T-helper 2 cell treated with Interferon-gamma antibody and Interleukin-4, amounts not matched to agents 5 μg/mL and 100 μg/mL, for 36 hours (primary cell): Measurements from ENCODE around the gene TNRC6B.
A peak's percentile ranks its signal among the peaks of the same experiment; 100 is the strongest.
"Not testable (repeated sequence)": the region's sequence is repeated elsewhere in the genome, so short reads cannot be mapped to it uniquely, and the experiment has no call there.

Experiments
- DNase-seq: peaks from one replicate; pipeline ENCODE4 v3.0.0; 2021; ENCODE audit warnings: low spot score
- H3K27ac Mint-ChIP-seq: one replicate; pipeline ENCODE4 v1.8.0; 2021; ENCODE audit warnings: mild to moderate bottlenecking, mixed read lengths
- H3K27me3 Mint-ChIP-seq: one replicate; pipeline ENCODE4 v1.8.0; 2021; ENCODE audit warnings: low read depth, mixed read lengths
- H3K36me3 Mint-ChIP-seq: one replicate; pipeline ENCODE4 v1.8.0; 2021; ENCODE audit warnings: low read depth, mixed read lengths
- H3K4me1 Mint-ChIP-seq: one replicate; pipeline ENCODE4 v1.8.0; 2021; ENCODE audit warnings: low read depth, mixed read lengths
- H3K4me3 Mint-ChIP-seq: one replicate; pipeline ENCODE4 v1.8.0; 2022; ENCODE audit warnings: mild to moderate bottlenecking, moderate library complexity, mixed read lengths
- H3K9me3 Mint-ChIP-seq: one replicate; pipeline ENCODE4 v1.8.0; 2021; ENCODE audit warnings: mixed read lengths

TNRC6B gene, protein sequence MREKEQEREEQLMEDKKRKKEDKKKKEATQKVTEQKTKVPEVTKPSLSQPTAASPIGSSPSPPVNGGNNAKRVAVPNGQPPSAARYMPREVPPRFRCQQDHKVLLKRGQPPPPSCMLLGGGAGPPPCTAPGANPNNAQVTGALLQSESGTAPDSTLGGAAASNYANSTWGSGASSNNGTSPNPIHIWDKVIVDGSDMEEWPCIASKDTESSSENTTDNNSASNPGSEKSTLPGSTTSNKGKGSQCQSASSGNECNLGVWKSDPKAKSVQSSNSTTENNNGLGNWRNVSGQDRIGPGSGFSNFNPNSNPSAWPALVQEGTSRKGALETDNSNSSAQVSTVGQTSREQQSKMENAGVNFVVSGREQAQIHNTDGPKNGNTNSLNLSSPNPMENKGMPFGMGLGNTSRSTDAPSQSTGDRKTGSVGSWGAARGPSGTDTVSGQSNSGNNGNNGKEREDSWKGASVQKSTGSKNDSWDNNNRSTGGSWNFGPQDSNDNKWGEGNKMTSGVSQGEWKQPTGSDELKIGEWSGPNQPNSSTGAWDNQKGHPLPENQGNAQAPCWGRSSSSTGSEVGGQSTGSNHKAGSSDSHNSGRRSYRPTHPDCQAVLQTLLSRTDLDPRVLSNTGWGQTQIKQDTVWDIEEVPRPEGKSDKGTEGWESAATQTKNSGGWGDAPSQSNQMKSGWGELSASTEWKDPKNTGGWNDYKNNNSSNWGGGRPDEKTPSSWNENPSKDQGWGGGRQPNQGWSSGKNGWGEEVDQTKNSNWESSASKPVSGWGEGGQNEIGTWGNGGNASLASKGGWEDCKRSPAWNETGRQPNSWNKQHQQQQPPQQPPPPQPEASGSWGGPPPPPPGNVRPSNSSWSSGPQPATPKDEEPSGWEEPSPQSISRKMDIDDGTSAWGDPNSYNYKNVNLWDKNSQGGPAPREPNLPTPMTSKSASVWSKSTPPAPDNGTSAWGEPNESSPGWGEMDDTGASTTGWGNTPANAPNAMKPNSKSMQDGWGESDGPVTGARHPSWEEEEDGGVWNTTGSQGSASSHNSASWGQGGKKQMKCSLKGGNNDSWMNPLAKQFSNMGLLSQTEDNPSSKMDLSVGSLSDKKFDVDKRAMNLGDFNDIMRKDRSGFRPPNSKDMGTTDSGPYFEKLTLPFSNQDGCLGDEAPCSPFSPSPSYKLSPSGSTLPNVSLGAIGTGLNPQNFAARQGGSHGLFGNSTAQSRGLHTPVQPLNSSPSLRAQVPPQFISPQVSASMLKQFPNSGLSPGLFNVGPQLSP (N-terminal part only)

GRCh38 chr22:40177738-40178416 is at the start of gene TNRC6B:
Gene TNRC6B, plus strand, starts transcription at chr22:40177925. Its CDS starts 211 bp downstream, at chr22:40178136.
- Mint-ChIP-seq H3K4me1 (peaks cover 47% of the 10 kb centered on the region), H3K9me3 (no peaks in the 10 kb centered on the region), H3K27ac (peak within 1 kb of the TSS; percentile 96), H3K36me3 (peaks cover 8% of the 10 kb centered on the region), H3K4me3 (peak within 1 kb of the TSS; percentile 92), H3K27me3 (no peaks in the 10 kb centered on the region)
- peak; percentile 85 for DNase-seq

- H3K36me3 Mint-ChIP-seq = peaks cover 27% of the 10 kb centered on the region
- peak; percentile 25 for DNase-seq
- peaks cover 35% of the 10 kb centered on the region for H3K4me1 Mint-ChIP-seq
- H3K9me3 Mint-ChIP-seq = peaks cover 4% of the 10 kb centered on the region
- peak overlapping the region; percentile 71 for H3K4me3 Mint-ChIP-seq
- H3K27ac Mint-ChIP-seq = peak overlapping the region; percentile 84
- no peaks in the 10 kb centered on the region for H3K27me3 Mint-ChIP-seq
These were observed 48.7 kb upstream of the TNRC6B start for GRCh38 chr22:40128989-40129388.

DNA sequence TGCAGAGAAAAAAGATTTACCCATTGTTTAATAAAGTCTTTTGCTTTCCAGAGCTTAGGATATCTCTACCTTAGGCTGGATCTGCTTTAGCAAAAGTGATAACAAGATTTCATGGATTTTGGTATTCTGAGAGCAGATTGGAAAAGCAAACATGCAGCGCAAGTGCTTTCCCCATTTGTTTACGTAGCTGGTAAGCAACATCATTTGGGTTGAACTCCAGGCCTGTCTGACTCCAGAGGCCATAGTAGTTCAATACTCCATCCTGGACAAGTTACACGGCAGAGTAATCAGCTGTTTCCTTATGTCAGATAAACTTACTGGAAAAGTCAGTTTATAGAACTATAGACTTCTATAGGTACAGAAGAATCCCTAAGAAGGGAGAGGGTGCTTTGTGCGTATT is 40.6 kb upstream of the TNRC6B start:
- no peaks in the 10 kb centered on the region for H3K27me3 Mint-ChIP-seq
- H3K9me3 Mint-ChIP-seq = no peaks in the 10 kb centered on the region
- H3K36me3 Mint-ChIP-seq = peaks cover 26% of the 10 kb centered on the region
- no peak overlapping the region for H3K27ac Mint-ChIP-seq
- no peak overlapping the region for H3K4me3 Mint-ChIP-seq
- H3K4me1 Mint-ChIP-seq = peaks cover 9% of the 10 kb centered on the region
- DNase-seq = no peak

- DNase-seq = no peak
- H3K27me3 Mint-ChIP-seq = no peaks in the 10 kb centered on the region
- peaks cover 2% of the 10 kb centered on the region for H3K4me1 Mint-ChIP-seq
- H3K27ac Mint-ChIP-seq = no peak overlapping the region
- H3K4me3 Mint-ChIP-seq = no peak overlapping the region
- peaks cover 26% of the 10 kb centered on the region for H3K36me3 Mint-ChIP-seq
- no peaks in the 10 kb centered on the region for H3K9me3 Mint-ChIP-seq
These were observed 38.9 kb upstream of the TNRC6B start for GRCh38 chr22:40138866-40139265.

DNA sequence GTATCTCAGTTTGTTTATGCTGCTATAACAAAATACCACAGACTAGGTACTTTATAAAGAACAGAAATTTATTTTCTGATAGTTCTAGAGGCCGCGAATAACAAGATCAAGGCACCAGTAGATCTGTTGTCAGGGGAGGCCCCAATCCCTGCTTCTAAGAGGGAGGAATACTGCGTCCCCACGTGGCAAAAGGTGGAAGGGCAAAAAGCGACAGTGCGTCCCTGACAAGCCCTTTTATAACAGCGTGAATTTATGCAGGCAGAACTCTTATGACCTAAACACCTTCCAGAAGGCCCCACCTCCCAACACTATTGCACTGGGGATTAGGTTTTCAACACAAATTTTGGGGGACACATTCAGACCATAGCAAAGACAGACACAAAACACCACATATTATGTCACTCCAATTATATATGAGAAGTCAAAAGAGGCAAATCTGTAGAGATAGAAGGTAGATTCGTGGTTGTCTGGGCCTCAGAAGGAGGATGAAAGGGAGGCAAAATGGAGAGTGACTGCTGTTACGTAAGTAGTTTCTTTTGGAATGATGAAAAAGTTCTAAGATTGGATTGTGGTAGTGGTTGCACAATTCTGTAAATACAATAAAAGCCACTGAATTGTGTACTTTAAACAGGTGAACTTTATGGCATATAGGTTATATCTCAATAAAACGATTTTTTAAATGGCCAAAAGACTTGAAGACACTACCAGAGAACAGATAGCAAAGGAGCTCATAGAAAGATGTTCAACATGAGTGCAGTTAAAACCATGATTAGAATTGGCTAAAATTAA is 30.1 kb upstream of the TNRC6B start:
- H3K27me3 Mint-ChIP-seq = no peaks in the 10 kb centered on the region

GRCh38 chr22:40153192-40153591 is 24.5 kb upstream of the TNRC6B start:
- H3K9me3 Mint-ChIP-seq = no peaks in the 10 kb centered on the region
- no peak for DNase-seq
- H3K4me3 Mint-ChIP-seq = no peak overlapping the region
- no peaks in the 10 kb centered on the region for H3K27me3 Mint-ChIP-seq
- peak overlapping the region; percentile 23 for H3K27ac Mint-ChIP-seq
- peaks cover 4% of the 10 kb centered on the region for H3K36me3 Mint-ChIP-seq
- peaks cover 6% of the 10 kb centered on the region for H3K4me1 Mint-ChIP-seq

More for the DNA sequence above, 30.1 kb upstream of the TNRC6B start:
- no peaks in the 10 kb centered on the region for H3K9me3 Mint-ChIP-seq
- H3K4me3 Mint-ChIP-seq = no peak overlapping the region
- H3K36me3 Mint-ChIP-seq = peaks cover 7% of the 10 kb centered on the region
- H3K4me1 Mint-ChIP-seq = peaks cover 2% of the 10 kb centered on the region
- DNase-seq = no peak
- H3K27ac Mint-ChIP-seq = no peak overlapping the region

DNA sequence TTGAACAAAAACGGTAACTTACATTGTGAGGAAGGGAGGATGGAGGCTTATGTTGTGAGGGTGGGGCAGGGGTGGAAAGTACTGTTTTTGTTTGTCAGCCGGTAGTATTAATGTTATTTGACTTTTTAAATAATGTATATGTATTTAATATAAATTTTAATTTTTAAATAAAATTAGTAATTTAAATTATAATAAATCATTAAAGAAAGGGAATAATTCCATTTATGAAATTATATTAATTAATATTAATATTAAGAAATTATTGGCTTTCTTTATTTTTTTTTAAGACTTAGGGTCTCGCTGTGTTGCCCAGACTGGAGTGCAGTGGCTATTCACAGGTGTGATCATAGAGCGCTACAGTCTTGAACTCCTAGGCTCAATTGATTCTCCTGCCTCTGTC is 24.0 kb upstream of the TNRC6B start:
- Mint-ChIP-seq H3K4me1 (peaks cover 6% of the 10 kb centered on the region), H3K4me3 (no peak overlapping the region), H3K27me3 (no peaks in the 10 kb centered on the region), H3K36me3 (peaks cover 4% of the 10 kb centered on the region), H3K9me3 (no peaks in the 10 kb centered on the region), H3K27ac (no peak overlapping the region)
- DNase-seq = no peak

DNA sequence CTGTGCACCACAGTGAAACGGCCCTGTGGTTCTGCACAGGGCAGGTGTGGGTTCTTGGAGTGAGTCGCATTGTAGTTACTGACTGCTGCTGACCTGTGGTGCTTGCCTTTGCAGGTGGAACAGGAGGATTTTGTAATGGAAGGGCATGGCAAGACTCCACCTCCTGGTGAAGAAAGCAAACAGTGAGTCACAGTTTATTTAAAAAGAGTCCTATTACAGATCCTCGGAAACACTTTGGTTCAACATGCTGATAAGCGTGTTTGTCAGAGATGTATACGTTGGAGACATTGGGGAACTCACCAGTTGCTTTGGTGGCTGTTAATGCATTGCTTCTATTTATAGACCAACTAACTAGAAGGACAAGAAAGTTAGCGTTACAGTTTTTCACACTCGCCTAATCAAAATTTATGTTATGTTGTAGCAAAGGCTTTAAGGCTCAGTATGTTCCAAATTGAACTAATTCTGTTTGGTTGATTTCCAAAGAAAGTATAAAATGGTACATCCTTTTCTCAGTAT is 21.7 kb upstream of the TNRC6B start:
- Mint-ChIP-seq H3K27me3 (no peaks in the 10 kb centered on the region), H3K9me3 (no peaks in the 10 kb centered on the region), H3K4me3 (no peak overlapping the region), H3K36me3 (peaks cover 10% of the 10 kb centered on the region), H3K4me1 (peaks cover 6% of the 10 kb centered on the region), H3K27ac (no peak overlapping the region)
- no peak for DNase-seq

GRCh38 chr22:40156682-40157081 is 21.0 kb upstream of the TNRC6B start:
- H3K27me3 Mint-ChIP-seq, H3K4me3 Mint-ChIP-seq, H3K4me1 Mint-ChIP-seq, H3K27ac Mint-ChIP-seq, H3K9me3 Mint-ChIP-seq, DNase-seq: not testable (repeated sequence)
- peaks cover 13% of the 10 kb centered on the region for H3K36me3 Mint-ChIP-seq

DNA sequence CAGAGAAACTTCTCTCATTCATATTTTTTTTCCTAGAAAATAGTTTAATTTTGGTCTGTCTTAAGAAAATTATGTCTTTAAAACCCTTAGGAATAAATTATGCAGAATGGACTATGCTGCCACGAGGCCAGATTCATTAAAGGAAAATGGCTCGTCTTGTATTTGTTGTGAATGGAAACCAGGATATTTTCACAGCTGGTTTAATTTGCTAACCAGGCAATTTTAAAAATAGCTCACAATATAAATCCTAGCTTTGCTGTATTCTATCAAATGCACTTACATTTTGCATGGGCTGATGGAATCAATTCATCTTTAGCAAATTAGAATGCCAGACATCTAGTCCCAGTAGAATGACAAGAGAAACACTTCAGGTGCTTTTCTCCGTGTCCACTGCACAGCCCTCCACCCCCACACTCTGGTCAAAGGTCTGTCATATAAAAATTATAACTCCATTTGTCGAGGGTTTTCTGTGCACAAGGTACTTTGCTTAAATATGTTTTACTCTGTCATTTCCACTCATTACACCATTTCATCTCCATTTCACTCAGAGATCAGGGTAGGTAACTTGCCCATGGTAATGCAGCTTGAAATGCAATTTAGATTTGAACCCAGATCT is 20.3 kb upstream of the TNRC6B start:
- no peaks in the 10 kb centered on the region for H3K9me3 Mint-ChIP-seq
- peaks cover 6% of the 10 kb centered on the region for H3K4me1 Mint-ChIP-seq
- peaks cover 15% of the 10 kb centered on the region for H3K36me3 Mint-ChIP-seq
- H3K4me3 Mint-ChIP-seq = no peak overlapping the region
- no peak for DNase-seq
- no peak overlapping the region for H3K27ac Mint-ChIP-seq
- H3K27me3 Mint-ChIP-seq = no peaks in the 10 kb centered on the region

GRCh38 chr22:40161194-40161593 is 16.5 kb upstream of the TNRC6B start:
- peaks cover 11% of the 10 kb centered on the region for H3K9me3 Mint-ChIP-seq
- no peak overlapping the region for H3K27ac Mint-ChIP-seq
- peaks cover 30% of the 10 kb centered on the region for H3K36me3 Mint-ChIP-seq
- no peaks in the 10 kb centered on the region for H3K4me1 Mint-ChIP-seq
- no peaks in the 10 kb centered on the region for H3K27me3 Mint-ChIP-seq
- no peak overlapping the region for H3K4me3 Mint-ChIP-seq
- no peak for DNase-seq

- not testable (repeated sequence) for H3K27me3 Mint-ChIP-seq, H3K4me1 Mint-ChIP-seq, H3K4me3 Mint-ChIP-seq, DNase-seq, H3K27ac Mint-ChIP-seq
- peaks cover 11% of the 10 kb centered on the region for H3K9me3 Mint-ChIP-seq
- H3K36me3 Mint-ChIP-seq = peaks cover 36% of the 10 kb centered on the region
These were observed 12.2 kb upstream of the TNRC6B start for GRCh38 chr22:40165537-40165936.
